GM23338 (cell line): ENCODE measurements around the gene FKRP.

Experiments
- CREB1 ChIP-seq: fragments of 250-450 bp; sonication (Bioruptor Pico); IDR thresholded peaks from 2 replicates; pipeline ENCODE4 v1.5.0; 2020; ENCODE audit warnings: low read depth, mild to moderate bottlenecking, moderate library complexity
- CTCF ChIP-seq, 2 experiments: fragments of 200-600 bp in 1 of 2; sonication (generic) in 1 of 2; conservative IDR thresholded peaks; 2 replicates each; pipeline versions ENCODE4 v1.5.1 to v1.6.1; 2016 to 2017; ENCODE audit warnings: antibody characterized with exemption in 2 of 2, low read depth in 2 of 2, mild to moderate bottlenecking in 2 of 2, moderate library complexity in 1 of 2
- ETS1 ChIP-seq: IDR thresholded peaks from 2 replicates; pipeline ENCODE4 v1.6.1; 2016; ENCODE audit warnings: antibody characterized with exemption
- EZH2 ChIP-seq: fragments of 200-600 bp; sonication (generic); IDR thresholded peaks from one replicate; pipeline ENCODE4 v1.8.0; 2017; ENCODE audit warnings: antibody characterized with exemption, mild to moderate bottlenecking, low read depth; ENCODE audit not compliant: unreplicated experiment
- EZH2phosphoT487 ChIP-seq: fragments of 200-600 bp; sonication (generic); IDR thresholded peaks from one replicate; pipeline ENCODE4 v1.8.1; 2018; ENCODE audit warnings: antibody characterized with exemption; ENCODE audit not compliant: unreplicated experiment
- JUNB ChIP-seq: IDR thresholded peaks from one replicate; pipeline ENCODE4 v1.6.1; 2016; ENCODE audit warnings: antibody characterized with exemption; ENCODE audit not compliant: unreplicated experiment
- NANOG ChIP-seq: IDR thresholded peaks from 2 replicates; pipeline ENCODE4 v1.6.1; 2016; ENCODE audit warnings: antibody characterized with exemption, borderline replicate concordance
- POLR2AphosphoS5 ChIP-seq: IDR thresholded peaks from 2 replicates; pipeline ENCODE4 v1.6.1; 2016; ENCODE audit warnings: antibody characterized with exemption, low read depth
- REST ChIP-seq: IDR thresholded peaks from one replicate; pipeline ENCODE4 v1.6.1; 2018; ENCODE audit warnings: antibody characterized with exemption; ENCODE audit not compliant: unreplicated experiment
- STAT1 ChIP-seq: IDR thresholded peaks from one replicate; pipeline ENCODE4 v1.6.1; 2016; ENCODE audit warnings: antibody characterized with exemption; ENCODE audit not compliant: unreplicated experiment
- ZNF114 ChIP-seq: fragments of 250-450 bp; sonication (Bioruptor Pico); IDR thresholded peaks from 2 replicates; pipeline ENCODE4 v1.5.0; 2020; ENCODE audit warnings: mild to moderate bottlenecking, moderate library complexity
- ZNF331 ChIP-seq: fragments of 250-450 bp; sonication (Bioruptor Pico); IDR thresholded peaks from 2 replicates; pipeline ENCODE4 v1.5.0; 2020; ENCODE audit warnings: low read depth, mild to moderate bottlenecking, moderate library complexity
- ZNF462 ChIP-seq: fragments of 250-450 bp; sonication (Bioruptor Pico); IDR thresholded peaks from 2 replicates; pipeline ENCODE4 v1.5.0; 2020; ENCODE audit warnings: mild to moderate bottlenecking, moderate library complexity

GRCh38 chr19:46788262-46788967, 42.6 kb downstream of the FKRP start, which contains the start of gene SLC1A5:
- TF ChIP-seq CTCF (conservative IDR thresholded peaks at IDR 0.05; ENCODE audit: low read depth in 2 of 2) (no peak), REST (peak; percentile 21), EZH2 (no peak), EZH2phosphoT487 (no peak), CREB1 (CRISPR knock-in tag) (no peak), ETS1 (peak; percentile 61; the same call in 1 of the 2 replicates), POLR2AphosphoS5 (peak; percentile 100), NANOG (no peak), JUNB (no peak), ZNF462 (CRISPR knock-in tag) (no peak), ZNF114 (CRISPR knock-in tag) (no peak), STAT1 (no peak), ZNF331 (CRISPR knock-in tag) (no peak)
